Measurements from ENCODE around the gene SMC1B.

DNA sequence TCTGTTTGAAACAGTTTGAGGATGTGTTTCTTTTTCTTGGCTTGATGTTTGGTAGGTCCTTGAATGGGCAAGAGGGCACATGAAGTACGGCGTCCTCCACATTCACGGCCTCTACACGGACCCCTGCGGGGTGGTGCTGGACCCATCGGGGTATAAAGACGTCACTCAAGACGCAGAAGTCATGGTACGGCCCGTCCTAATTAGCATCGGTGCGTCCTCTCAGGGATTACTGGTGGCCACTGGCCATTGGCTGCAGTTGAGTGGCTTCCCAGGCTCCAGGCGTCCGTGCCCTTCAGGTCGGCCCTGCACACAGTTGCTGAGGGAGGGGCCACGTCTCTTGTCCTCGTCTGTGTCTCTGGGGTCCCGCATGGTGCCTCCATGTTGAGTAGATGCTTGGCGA lies 82.9 kb downstream of the SMC1B start:
- TF ChIP-seq, protein P1, sequence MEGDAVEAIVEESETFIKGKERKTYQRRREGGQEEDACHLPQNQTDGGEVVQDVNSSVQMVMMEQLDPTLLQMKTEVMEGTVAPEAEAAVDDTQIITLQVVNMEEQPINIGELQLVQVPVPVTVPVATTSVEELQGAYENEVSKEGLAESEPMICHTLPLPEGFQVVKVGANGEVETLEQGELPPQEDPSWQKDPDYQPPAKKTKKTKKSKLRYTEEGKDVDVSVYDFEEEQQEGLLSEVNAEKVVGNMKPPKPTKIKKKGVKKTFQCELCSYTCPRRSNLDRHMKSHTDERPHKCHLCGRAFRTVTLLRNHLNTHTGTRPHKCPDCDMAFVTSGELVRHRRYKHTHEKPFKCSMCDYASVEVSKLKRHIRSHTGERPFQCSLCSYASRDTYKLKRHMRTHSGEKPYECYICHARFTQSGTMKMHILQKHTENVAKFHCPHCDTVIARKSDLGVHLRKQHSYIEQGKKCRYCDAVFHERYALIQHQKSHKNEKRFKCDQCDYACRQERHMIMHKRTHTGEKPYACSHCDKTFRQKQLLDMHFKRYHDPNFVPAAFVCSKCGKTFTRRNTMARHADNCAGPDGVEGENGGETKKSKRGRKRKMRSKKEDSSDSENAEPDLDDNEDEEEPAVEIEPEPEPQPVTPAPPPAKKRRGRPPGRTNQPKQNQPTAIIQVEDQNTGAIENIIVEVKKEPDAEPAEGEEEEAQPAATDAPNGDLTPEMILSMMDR (IDR thresholded peaks at IDR 0.05): no peak
- no peak for TF ChIP-seq REST (IDR thresholded peaks at IDR 0.05; ENCODE audit: insufficient read depth in 1 of 2, low read depth in 2 of 2, low read length in 1 of 2)
- no peak for TF ChIP-seq POLR2AphosphoS5 (IDR thresholded peaks at IDR 0.05; ENCODE audit: low read depth, low read length)
- no peak for TF ChIP-seq SIN3A (IDR thresholded peaks at IDR 0.05; ENCODE audit: borderline replicate concordance, insufficient read depth, low read depth, low read length)
